HG03139 (cell line): Measurements from ENCODE around the gene PAK6.

ENCODE experiments used
- ATAC-seq: cut with Tn5 transposase; IDR thresholded peaks from one replicate; pipeline ENCODE4 v1.9.1; 2021; ENCODE audit not compliant: unreplicated experiment

Gene PAK6

GRCh38 chr15:40241269-40242212 lies 2.7 kb downstream of the PAK6 start:
- ATAC-seq, result no peak

DNA sequence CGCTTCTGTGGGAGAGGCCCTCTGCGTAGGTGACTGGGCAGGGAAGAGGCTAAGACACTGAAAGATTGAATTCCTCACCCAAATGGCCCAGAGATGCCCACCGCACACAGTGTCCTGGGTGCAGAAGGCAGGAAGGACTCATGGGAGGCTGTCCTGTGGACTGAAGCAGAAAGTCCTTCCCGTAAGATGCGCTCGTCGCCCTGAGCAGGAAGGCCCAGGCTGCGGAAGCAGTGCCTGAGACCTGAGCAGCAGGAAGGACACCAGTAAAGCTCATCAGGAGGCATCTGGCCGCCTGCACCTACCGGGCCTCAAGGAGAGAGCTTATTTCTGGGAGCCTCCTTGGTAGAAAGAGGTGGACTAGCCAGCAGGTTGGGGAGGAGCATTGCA lies 3.3 kb downstream of the PAK6 start:
- ATAC-seq, result no peak

- ATAC-seq, result no peak
Observed at GRCh38 chr15:40242601-40243000, 3.7 kb downstream of the PAK6 start.

GRCh38 chr15:40243126-40243810 lies 4.4 kb downstream of the PAK6 start:
- no peak for ATAC-seq

DNA sequence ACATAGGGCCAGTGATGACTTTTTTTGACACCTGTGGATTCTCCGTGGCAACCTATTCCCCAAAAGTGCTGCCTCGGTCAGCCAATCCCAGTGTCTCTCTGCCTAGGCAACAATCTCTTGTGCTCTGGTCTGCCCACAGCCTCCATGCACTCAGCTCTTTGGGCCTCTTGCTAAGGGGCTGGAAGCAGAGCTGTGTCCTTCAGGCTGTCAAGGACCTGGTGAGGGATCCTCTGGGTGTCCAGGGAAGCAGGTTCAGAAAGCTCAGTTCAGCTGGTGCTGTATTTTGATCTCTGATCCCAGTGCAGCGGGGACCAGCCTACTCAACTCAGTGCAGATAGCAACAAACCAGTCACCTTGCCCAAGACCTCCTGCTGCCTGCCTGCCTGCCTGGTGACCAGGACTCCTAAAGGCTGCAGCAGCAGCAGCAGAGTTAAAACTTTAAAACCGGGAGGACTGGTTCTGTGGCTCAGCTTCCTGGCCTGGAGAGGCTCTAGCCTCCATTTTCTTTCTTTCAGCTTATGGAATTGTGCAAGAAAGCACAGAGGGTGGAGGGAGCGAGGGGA lies 6.2 kb downstream of the PAK6 start:
- no peak for ATAC-seq

DNA sequence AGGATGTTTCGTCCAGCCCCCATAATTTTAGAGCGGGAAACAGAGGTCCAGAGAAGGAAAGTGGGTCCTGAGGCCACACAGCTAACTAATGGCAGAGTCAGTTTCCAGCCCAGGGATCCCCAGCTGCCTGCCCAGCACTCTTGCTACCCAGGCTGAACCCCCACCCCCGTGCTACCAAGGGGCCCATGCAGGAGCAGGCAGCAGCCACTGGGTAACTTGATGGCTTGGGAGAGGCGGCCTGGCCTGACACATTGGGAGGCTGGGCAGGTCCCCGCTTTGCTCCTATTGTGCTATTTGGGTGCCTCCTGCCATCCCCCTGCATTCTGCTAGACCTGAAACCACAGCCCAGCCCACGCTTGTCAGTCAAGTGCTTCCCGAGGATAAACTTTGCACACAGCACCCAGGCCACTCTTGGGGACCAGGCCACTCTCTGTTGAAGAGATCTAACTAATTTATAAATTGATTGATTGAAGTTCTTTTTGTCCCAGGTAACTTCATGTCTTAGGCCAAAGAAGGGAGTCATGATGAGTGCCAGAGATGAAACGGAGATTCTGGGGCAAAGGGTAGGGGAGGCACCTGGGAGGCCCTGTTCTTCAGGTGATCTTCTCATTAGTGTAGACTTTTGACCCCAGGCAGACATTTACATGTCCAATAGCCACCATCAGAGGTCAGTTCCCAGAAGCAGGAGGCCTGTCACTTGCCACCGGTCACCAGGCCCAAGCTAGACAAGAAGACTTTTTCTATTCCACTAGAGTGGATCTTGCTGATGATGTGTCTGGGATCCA lies 7.0 kb downstream of the PAK6 start:
- ATAC-seq, result no peak

- no peak for ATAC-seq
Observed at GRCh38 chr15:40246496-40247280, 7.8 kb downstream of the PAK6 start.

DNA sequence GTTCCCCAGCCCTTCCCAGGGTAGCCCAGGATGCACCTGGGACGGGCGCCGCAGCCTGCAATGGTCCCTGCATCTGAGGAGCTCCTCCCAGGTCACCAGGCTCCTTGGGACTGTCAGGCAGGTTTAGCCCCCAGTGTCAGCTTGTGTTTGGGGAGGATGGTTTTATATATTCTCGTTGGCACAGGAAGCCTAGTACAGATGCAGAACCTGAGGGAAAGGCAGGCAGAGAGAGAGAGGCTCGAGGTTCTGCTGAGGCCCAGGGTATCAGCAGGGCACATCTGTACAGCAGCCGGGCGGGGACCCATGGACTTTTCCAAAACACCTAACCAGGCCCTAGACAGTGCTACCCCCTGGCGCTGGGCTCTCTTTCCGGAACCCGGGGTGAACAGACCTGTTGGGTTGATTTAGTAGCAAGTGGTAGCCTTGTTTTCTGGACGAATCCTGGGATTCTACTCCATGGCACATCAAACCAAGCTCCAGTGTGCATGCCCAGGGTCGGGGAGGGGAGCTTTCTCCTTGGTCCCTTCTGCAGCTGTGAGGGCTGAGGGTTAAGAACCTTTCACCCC lies 8.6 kb downstream of the PAK6 start:
- no peak for ATAC-seq

GRCh38 chr15:40248006-40248783 lies 9.3 kb downstream of the PAK6 start:
- no peak for ATAC-seq

- no peak for ATAC-seq
Observed at GRCh38 chr15:40249477-40250303, 10.8 kb downstream of the PAK6 start.

DNA sequence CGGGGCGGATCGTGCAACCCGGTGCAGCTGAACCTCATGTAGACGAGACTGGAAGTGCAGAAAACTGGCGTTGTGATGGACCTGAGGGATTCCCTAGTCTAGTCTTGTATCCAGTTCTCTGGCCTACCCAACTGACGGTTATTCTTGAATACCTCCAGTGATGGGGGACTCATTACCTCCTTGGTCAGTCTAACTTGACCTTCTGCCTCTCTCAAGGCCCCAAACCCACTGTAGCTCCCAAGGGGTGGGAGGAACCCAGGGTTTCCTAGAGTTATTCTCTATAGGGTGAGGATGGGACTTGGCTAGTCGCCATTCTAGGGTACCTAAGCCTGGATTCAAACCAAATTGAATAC lies 11.4 kb downstream of the PAK6 start:
- no peak for ATAC-seq

- no peak for ATAC-seq
Observed at GRCh38 chr15:40250771-40251483, 12.1 kb downstream of the PAK6 start.

DNA sequence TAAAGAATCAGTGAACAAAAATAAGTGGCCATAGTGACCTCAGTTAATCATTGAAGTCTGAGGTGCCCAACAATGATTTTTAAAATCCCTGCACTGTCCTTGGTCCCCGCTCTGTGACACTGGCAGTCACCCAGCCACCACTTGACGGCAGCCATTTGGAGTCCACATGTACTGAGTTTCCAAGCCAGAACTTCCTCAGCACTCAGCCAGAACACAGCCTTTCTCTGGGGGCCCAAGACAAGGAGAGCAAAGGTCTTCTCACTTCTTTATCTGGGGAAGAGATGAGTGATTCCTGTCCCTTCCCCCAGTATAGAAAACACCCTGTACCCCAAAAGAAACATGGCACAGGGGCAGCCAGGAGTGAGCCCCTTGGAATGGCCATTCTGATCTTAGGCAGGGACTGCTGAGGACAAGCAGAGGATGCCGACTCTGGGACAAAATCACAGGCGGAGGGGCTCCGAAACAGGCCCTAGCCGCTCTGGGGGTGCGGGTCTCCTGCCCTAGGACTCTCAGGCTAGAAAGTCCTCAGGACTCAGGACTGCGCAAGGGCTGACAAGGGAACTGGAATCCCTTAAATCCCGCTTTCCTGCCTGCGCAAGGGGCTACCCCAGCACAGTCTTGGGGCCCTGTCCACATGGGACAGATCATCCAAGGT lies 12.8 kb downstream of the PAK6 start:
- ATAC-seq, result no peak

DNA sequence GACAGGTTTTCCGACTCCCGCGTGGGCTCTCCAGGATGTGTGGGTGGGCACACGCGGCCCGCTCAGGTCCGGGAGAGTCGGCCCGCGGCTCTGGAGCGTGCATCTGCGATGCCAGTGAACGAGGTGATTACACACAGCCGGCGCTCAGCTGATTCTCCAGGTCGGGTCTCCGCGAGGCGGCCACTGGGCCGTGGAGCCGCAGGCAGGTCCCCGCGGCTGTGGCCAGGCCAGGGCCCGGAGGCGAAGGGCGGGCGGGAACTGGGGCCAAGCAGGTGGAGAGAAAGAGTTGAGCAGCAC lies 13.2 kb downstream of the PAK6 start:
- ATAC-seq, result no peak

DNA sequence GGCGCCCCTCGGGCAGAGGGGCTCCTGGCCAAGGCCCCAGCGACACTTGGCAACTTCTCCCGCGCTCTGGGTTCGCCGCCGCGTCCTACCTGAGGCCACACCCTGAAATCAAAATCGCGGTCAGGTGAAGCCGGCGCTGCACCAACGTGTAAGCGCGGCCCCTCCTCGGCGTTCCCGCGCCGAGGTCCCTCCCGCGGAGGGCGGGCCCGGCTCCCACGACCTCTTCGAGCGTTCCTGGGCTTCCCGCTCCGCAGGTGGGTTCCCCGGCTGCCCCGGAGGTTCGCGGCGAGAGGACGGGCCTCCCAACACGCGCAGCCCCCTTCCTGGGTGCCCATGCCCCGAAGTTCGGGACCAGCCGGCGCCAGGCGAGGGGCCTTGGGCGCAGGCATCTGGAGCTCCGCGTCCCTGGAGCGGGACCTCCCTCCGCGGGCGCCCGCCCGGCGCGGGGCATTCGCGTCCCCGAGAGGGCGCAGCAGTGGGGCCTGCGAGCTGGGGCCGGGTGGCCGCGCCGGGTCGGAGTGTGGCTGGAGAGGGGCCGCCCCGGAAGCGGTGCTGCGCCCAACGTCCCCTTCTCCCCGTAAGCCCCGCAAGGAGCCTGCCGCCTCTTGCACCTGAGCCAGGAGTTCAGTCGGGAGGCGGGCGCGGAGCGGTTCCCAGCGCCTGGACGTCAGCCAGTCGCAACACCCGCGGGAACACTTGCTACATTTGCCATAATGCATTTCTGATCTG lies 13.7 kb downstream of the PAK6 start:
- ATAC-seq, result no peak

- no peak for ATAC-seq
Observed at GRCh38 chr15:40253167-40253790, 14.4 kb downstream of the PAK6 start.

- ATAC-seq, result no peak
Observed at GRCh38 chr15:40254452-40254851, 15.6 kb downstream of the PAK6 start.
